ENCODE results near the gene CNTN1. TPM values are rescaled to one million over a fixed set of nuclear protein-coding genes. Genes with fewer than 3 reads are reported as not detected.

The CNTN1 gene
- total and polyA plus RNA-seq, 10 of the 15 experiments (the other 5 are each of a cell fraction or from before 2014, with no cell fraction given): 0.06 to 0.14 TPM; not detected in 8

GRCh38 chr12:41026151-41026550 is 333.9 kb downstream of the CNTN1 start:
- TF ChIP-seq ZNF384 (IDR thresholded peaks at IDR 0.05; ENCODE audit: borderline replicate concordance, low read depth, low read length) (no peak), REST (IDR thresholded peaks at IDR 0.05; ENCODE audit: low read depth, low read length) (no peak), RBBP5 (conservative IDR thresholded peaks at IDR 0.05) (no peak), EED (IDR thresholded peaks at IDR 0.05; ENCODE audit: low read depth) (no peak), LARP7 (IDR thresholded peaks at IDR 0.05) (no peak), FOS (IDR thresholded peaks at IDR 0.05; ENCODE audit: borderline replicate concordance, extremely low read depth, insufficient read length) (no peak), BCL3 (IDR thresholded peaks at IDR 0.05; ENCODE audit: borderline replicate concordance, insufficient read depth, low read depth, low read length, poor library complexity, severe bottlenecking) (no peak), SKIL (IDR thresholded peaks at IDR 0.05; ENCODE audit: low read depth, poor library complexity, severe bottlenecking) (no peak)
- no peak overlapping the region for H2AFZ ChIP-seq (ENCODE audit: control insufficient read depth, low read depth, low read length)
- ChIA-PET SMC1A (ENCODE audit: uncharacterized antibody, unreplicated experiment) (interaction anchor here (0.7 to 0.8 kb wide), 2 partner anchors 9 kb away, joined by 3 read pairs; no protein-coding TSS in a partner anchor), RAD21 (ENCODE audit: unreplicated experiment) (no interaction called here), POLR2A (no interaction called here), CTCF (no interaction called here)
- H3K4me1 ChIP-seq (ENCODE audit: control insufficient read depth, insufficient read depth, low read length): no peaks in the 10 kb centered on the region
- no peak overlapping the region for H3K4me2 ChIP-seq (ENCODE audit: control insufficient read depth, insufficient read depth)
- no peak overlapping the region for H3K9ac ChIP-seq (ENCODE audit: control insufficient read depth, insufficient read depth, low read length)
- no peaks in the 10 kb centered on the region for H3K79me2 ChIP-seq (ENCODE audit: control insufficient read depth, insufficient read depth, low read length)
- DNase-seq (ENCODE audit: low read depth, low spot score) (no peak), FAIRE-seq (no peak), ATAC-seq (no peak)
- no peak overlapping the region for H3K27ac ChIP-seq (ENCODE audit: control insufficient read depth, insufficient read depth)
- no peaks in the 10 kb centered on the region for H4K20me1 ChIP-seq (ENCODE audit: control insufficient read depth, insufficient read depth)
- H3K36me3 ChIP-seq (ENCODE audit: control insufficient read depth in 2 of 2, insufficient read depth in 2 of 2, low read length in 1 of 2): no peaks in the 10 kb centered on the region
- H3K9me3 ChIP-seq (replicated peaks; ENCODE audit: control insufficient read depth, insufficient read depth, low read length): no peaks in the 10 kb centered on the region
- intact Hi-C loops (cut with micrococcal nuclease; ENCODE audit: unreplicated experiment) (no loop called here), in situ Hi-C loops (cut with MboI) (no loop called here)
- H3K27me3 ChIP-seq (replicated peaks in 1 of 2; ENCODE audit: control insufficient read depth in 2 of 2, insufficient read depth in 2 of 2, low read length in 1 of 2): no peaks in the 10 kb centered on the region
- 22% methylated on average over 1 of the region's 1 CpG for WGBS (ENCODE audit: insufficient coverage, insufficient replicate concordance, low lambda C conversion rate, missing lambda C conversion rate)
- no TSS peak for BruUV-seq (replicated peaks)
- H3K4me3 ChIP-seq: no peak overlapping the region
